ENCODE measurements around the gene KBTBD4. TPM values are rescaled to one million over a fixed set of nuclear protein-coding genes. Genes with fewer than 3 reads are reported as not detected.

Gene KBTBD4
- total RNA-seq, 1 experiment from 2014 or later: 42.8 TPM

DNA sequence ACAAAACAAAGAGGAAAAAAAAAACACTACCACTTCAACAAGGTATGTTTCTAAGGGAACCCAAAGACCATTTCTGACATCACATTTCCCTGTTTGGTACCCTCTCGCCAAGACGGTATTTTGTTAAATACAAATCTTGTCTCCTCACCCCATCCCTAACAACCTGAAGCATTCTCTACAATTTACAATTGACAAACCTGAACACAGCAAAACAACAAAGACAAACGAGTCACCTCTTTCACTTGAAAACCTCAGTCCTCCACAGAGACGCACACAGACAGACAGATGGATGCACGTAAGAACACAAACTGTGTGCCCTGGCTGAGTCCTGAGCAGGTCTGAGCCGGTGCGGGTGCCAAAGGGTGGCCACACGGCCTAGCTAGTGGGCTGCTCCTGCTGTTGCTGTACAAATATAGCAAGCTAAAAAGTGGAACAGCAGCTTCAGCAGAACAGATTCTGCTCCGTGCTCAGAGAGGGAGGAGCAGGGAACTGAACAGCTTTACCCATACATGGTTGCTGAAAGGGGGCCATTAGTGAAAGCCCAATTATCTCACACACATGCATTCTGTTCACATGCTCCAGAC, 54.4 kb downstream of the KBTBD4 start:
- ChIA-PET POLR2A (ENCODE audit: low non-redundant PET) (interaction anchor here (0.6 kb wide), 1 partner anchor 124 kb away, joined by 5 read pairs; no protein-coding TSS in a partner anchor), CTCF (interaction anchor here (0.6 kb wide), 1 partner anchor 151 kb away, joined by 5 read pairs; no protein-coding TSS in a partner anchor)
- H3K4me3 ChIP-seq (ENCODE audit: low read depth, low read length, poor library complexity, severe bottlenecking): no peak overlapping the region
- DNase-seq (ENCODE audit: low spot score): no peak
- BruUV-seq (replicated peaks): no TSS peak
- H3K27ac ChIP-seq (ENCODE audit: low read depth, low read length, poor library complexity, severe bottlenecking): peak overlapping the region; percentile 46
- H3K9me3 ChIP-seq (ENCODE audit: low read depth, low read length, poor library complexity, severe bottlenecking): no peaks in the 10 kb centered on the region
- peaks cover 32% of the 10 kb centered on the region for H3K4me1 ChIP-seq (ENCODE audit: insufficient read depth, low read length, poor library complexity, severe bottlenecking)
- no peaks in the 10 kb centered on the region for H3K36me3 ChIP-seq (ENCODE audit: insufficient read depth, low read length, poor library complexity, severe bottlenecking)
- H3K27me3 ChIP-seq (replicated peaks; ENCODE audit: insufficient read depth, low read depth, low read length, poor library complexity): no peaks in the 10 kb centered on the region
- TF ChIP-seq, protein P1, sequence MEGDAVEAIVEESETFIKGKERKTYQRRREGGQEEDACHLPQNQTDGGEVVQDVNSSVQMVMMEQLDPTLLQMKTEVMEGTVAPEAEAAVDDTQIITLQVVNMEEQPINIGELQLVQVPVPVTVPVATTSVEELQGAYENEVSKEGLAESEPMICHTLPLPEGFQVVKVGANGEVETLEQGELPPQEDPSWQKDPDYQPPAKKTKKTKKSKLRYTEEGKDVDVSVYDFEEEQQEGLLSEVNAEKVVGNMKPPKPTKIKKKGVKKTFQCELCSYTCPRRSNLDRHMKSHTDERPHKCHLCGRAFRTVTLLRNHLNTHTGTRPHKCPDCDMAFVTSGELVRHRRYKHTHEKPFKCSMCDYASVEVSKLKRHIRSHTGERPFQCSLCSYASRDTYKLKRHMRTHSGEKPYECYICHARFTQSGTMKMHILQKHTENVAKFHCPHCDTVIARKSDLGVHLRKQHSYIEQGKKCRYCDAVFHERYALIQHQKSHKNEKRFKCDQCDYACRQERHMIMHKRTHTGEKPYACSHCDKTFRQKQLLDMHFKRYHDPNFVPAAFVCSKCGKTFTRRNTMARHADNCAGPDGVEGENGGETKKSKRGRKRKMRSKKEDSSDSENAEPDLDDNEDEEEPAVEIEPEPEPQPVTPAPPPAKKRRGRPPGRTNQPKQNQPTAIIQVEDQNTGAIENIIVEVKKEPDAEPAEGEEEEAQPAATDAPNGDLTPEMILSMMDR (conservative IDR thresholded peaks at IDR 0.05; ENCODE audit: low read depth, low read length): no peak
- TF ChIP-seq EZH2 (IDR thresholded peaks at IDR 0.05; ENCODE audit: borderline replicate concordance, low read depth, low read length, poor library complexity, severe bottlenecking): no peak
- intact Hi-C loops (cut with micrococcal nuclease; ENCODE audit: unreplicated experiment): no loop called here

DNA sequence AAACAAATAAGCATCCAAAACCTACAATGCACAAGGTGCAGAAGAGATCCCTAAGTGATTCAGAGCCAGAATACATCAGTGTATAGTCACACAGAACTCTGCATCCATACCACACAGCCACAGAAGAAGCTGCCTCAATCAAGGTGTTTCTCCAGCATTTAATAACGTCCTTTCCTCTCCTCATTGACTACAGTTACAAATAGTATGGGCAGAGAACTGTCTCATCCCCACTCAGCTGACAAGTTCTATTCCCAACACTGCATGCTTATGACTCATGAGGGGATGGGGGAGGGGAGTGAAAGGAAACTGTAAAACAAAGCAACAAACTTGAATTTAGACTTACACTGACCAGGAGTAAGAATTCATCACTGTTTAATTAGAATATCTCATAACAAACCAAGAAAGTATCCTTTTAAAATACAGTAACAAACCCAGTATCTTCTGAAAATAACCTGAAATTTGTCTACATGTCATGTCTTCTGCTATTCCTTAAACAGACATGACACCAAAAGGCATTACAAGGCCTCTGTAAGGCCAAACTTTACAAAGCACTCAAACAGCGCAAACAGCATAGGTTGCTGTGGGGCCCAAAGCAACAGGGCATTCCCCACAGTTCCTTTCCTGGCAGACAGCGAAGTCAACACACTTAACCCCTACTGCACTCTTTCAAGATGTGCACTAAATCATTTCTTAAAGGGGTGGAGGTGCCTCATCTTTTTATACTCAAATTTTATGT, 55.1 kb downstream of the KBTBD4 start:
- Histone ChIP-seq H3K4me1 (ENCODE audit: insufficient read depth, low read length, poor library complexity, severe bottlenecking) (peaks cover 36% of the 10 kb centered on the region), H3K27ac (ENCODE audit: low read depth, low read length, poor library complexity, severe bottlenecking) (peak overlapping the region; percentile 46), H3K36me3 (ENCODE audit: insufficient read depth, low read length, poor library complexity, severe bottlenecking) (no peaks in the 10 kb centered on the region), H3K4me3 (ENCODE audit: low read depth, low read length, poor library complexity, severe bottlenecking) (no peak overlapping the region), H3K27me3 (replicated peaks; ENCODE audit: insufficient read depth, low read depth, low read length, poor library complexity) (no peaks in the 10 kb centered on the region), H3K9me3 (ENCODE audit: low read depth, low read length, poor library complexity, severe bottlenecking) (no peaks in the 10 kb centered on the region)
- DNase-seq (ENCODE audit: low spot score): peak; percentile 86
- BruUV-seq (replicated peaks): no TSS peak
- POLR2A ChIA-PET (ENCODE audit: low non-redundant PET): no interaction called here
- TF ChIP-seq, protein P1 (conservative IDR thresholded peaks at IDR 0.05; ENCODE audit: low read depth, low read length): no peak
- TF ChIP-seq EZH2 (IDR thresholded peaks at IDR 0.05; ENCODE audit: borderline replicate concordance, low read depth, low read length, poor library complexity, severe bottlenecking): no peak
- CTCF ChIA-PET: interaction anchor here (0.5 to 0.6 kb wide), 3 partner anchors 32 to 69 kb away, joined by 3 to 12 read pairs (median 5); no protein-coding TSS in a partner anchor
- intact Hi-C loops (cut with micrococcal nuclease; ENCODE audit: unreplicated experiment): no loop called here

Other genes starting within 250 kb of the KBTBD4 start
- not detected in 2 replicates for gene MYBPC3, start 226.3 kb downstream of the KBTBD4 start, total RNA-seq (2021)
- gene SPI1, start 200.4 kb downstream of the KBTBD4 start, total RNA-seq (2021): not detected in 2 replicates
- 53.3 and 64.2 TPM in 2 replicates for gene SLC39A13, start 170.4 kb downstream of the KBTBD4 start, total RNA-seq (2021)
- 665 and 701 TPM in 2 replicates for gene PSMC3, start 152.5 kb downstream of the KBTBD4 start, total RNA-seq (2021)
- gene RAPSN, start 129.8 kb downstream of the KBTBD4 start, total RNA-seq (2021): 1.0 TPM in 2 replicates
- gene CELF1, start 25.8 kb downstream of the KBTBD4 start, total RNA-seq (2021): 246 and 257 TPM in 2 replicates
- gene PTPMT1, start 13.4 kb downstream of the KBTBD4 start, total RNA-seq (2021): 68.1 and 74.3 TPM in 2 replicates
- 412 and 444 TPM in 2 replicates for gene NDUFS3, start 104 bp upstream of the KBTBD4 start, total RNA-seq (2021)
- 0.28 and 0.62 TPM in 2 replicates for gene FAM180B, start 7.7 kb upstream of the KBTBD4 start, total RNA-seq (2021)
- 0.31 and 0.41 TPM in 2 replicates for gene C1QTNF4, start 15.4 kb upstream of the KBTBD4 start, total RNA-seq (2021)
- gene MTCH2, start 63.6 kb upstream of the KBTBD4 start, total RNA-seq (2021): 367 and 382 TPM in 2 replicates
- gene AGBL2, start 136.4 kb upstream of the KBTBD4 start, total RNA-seq (2021): 6.5 and 8.2 TPM in 2 replicates
- gene FNBP4, start 188.4 kb upstream of the KBTBD4 start, total RNA-seq (2021): 297 and 309 TPM in 2 replicates

Data from A673 (cell line).